Stimulated activated CD4-positive, alpha-beta T cell treated with anti-CD3 and anti-CD28 coated beads, Interleukin-1b, Interleukin-23, amount 100 ng/mL, for 24 hours (primary cell): ENCODE measurements around the gene FABP2.
"Not testable (repeated sequence)": the region's sequence is repeated elsewhere in the genome, so short reads cannot be mapped to it uniquely, and the experiment has no call there.

ENCODE experiments used
- DNase-seq, 4 experiments: peaks; one replicate each; pipeline ENCODE4 v3.0.0-alpha.2; 2020; ENCODE audit warnings: low read depth in 4 of 4, low spot score in 1 of 4

FABP2 gene

GRCh38 chr4:119313237-119313636 is 8.7 kb downstream of the FABP2 start:
- no peak for DNase-seq

- no peak for DNase-seq
Observed at GRCh38 chr4:119310826-119311225, 11.1 kb downstream of the FABP2 start.

GRCh38 chr4:119307606-119308005 is 14.3 kb downstream of the FABP2 start:
- DNase-seq = no peak

- DNase-seq = no peak
Observed at GRCh38 chr4:119304431-119304830, 17.5 kb downstream of the FABP2 start.

GRCh38 chr4:119303587-119304305 is 18.2 kb downstream of the FABP2 start:
- DNase-seq = no peak

GRCh38 chr4:119302073-119302832 is 19.7 kb downstream of the FABP2 start:
- DNase-seq = no peak

GRCh38 chr4:119300101-119300978 is 21.6 kb downstream of the FABP2 start:
- peak; percentile 73 to 89 (median 82) for DNase-seq

- no peak for DNase-seq
Observed at GRCh38 chr4:119299741-119300100, 22.2 kb downstream of the FABP2 start.

GRCh38 chr4:119299260-119299671 is 22.7 kb downstream of the FABP2 start:
- no peak for DNase-seq

GRCh38 chr4:119297795-119298194 is 24.1 kb downstream of the FABP2 start:
- DNase-seq = no peak

GRCh38 chr4:119296356-119296755 is 25.6 kb downstream of the FABP2 start:
- DNase-seq = no peak

- DNase-seq = no peak
Observed at GRCh38 chr4:119290598-119290997, 31.3 kb downstream of the FABP2 start.

- DNase-seq = no peak
Observed at GRCh38 chr4:119289313-119289712, 32.6 kb downstream of the FABP2 start.

GRCh38 chr4:119286377-119287002 is 35.4 kb downstream of the FABP2 start:
- peak in 1 of 4 experiments; percentile 32 for DNase-seq

- DNase-seq = no peak
Observed at GRCh38 chr4:119284876-119285780, 36.8 kb downstream of the FABP2 start.

- no peak for DNase-seq
Observed at GRCh38 chr4:119281393-119281792, 40.5 kb downstream of the FABP2 start.

- DNase-seq = not testable (repeated sequence)
Observed at GRCh38 chr4:119279945-119280344, 42.0 kb downstream of the FABP2 start.

- not testable (repeated sequence) for DNase-seq
Observed at GRCh38 chr4:119279541-119279940, 42.4 kb downstream of the FABP2 start.

GRCh38 chr4:119271361-119272085 is 50.4 kb downstream of the FABP2 start:
- no peak for DNase-seq
